Measurements from ENCODE around the gene LAMA2. TPM values are rescaled to one million over a fixed set of nuclear protein-coding genes. Genes with fewer than 3 reads are reported as not detected.

Gene LAMA2
- total RNA-seq, 1 experiment from 2014 or later, result 0.02 TPM

GRCh38 chr6:129309154-129309553 lies 426.2 kb downstream of the LAMA2 start:
- CTCF ChIA-PET, result no interaction called here
- TF ChIP-seq, protein P1, sequence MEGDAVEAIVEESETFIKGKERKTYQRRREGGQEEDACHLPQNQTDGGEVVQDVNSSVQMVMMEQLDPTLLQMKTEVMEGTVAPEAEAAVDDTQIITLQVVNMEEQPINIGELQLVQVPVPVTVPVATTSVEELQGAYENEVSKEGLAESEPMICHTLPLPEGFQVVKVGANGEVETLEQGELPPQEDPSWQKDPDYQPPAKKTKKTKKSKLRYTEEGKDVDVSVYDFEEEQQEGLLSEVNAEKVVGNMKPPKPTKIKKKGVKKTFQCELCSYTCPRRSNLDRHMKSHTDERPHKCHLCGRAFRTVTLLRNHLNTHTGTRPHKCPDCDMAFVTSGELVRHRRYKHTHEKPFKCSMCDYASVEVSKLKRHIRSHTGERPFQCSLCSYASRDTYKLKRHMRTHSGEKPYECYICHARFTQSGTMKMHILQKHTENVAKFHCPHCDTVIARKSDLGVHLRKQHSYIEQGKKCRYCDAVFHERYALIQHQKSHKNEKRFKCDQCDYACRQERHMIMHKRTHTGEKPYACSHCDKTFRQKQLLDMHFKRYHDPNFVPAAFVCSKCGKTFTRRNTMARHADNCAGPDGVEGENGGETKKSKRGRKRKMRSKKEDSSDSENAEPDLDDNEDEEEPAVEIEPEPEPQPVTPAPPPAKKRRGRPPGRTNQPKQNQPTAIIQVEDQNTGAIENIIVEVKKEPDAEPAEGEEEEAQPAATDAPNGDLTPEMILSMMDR (IDR thresholded peaks at IDR 0.05; ENCODE audit: insufficient read depth in 1 of 2, low read depth in 1 of 2, low read length in 1 of 2, severe bottlenecking in 1 of 2, unreplicated experiment in 1 of 2), result no peak

DNA sequence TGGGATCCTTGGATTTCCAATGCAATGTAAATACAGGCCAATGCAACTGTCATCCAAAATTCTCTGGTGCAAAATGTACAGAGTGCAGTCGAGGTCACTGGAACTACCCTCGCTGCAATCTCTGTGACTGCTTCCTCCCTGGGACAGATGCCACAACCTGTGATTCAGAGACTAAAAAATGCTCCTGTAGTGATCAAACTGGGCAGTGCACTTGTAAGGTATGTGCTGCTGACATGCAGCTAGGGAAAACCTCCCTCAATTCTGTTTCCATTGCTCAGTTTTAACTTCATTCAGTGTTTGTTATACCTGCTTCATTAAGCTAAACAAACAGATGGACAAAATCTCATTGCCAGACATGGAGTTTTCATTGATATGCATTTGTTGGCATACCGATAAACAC lies 429.9 kb downstream of the LAMA2 start:
- CTCF ChIA-PET, result no interaction called here
- DNase-seq, result no peak
- no TSS peak for BruUV-seq (replicated peaks)
- Histone ChIP-seq H3K4me1 (no peaks in the 10 kb centered on the region), H3K36me3 (ENCODE audit: control insufficient read depth, insufficient read depth, low read length) (no peaks in the 10 kb centered on the region), H3K27me3 (replicated peaks; ENCODE audit: control insufficient read depth, insufficient read depth, low read length) (no peaks in the 10 kb centered on the region), H3K4me3 (ENCODE audit: low read depth, low read length) (no peak overlapping the region), H3K9me3 (no peaks in the 10 kb centered on the region)
- H3K27me3 Mint-ChIP-seq (ENCODE audit: insufficient read depth, unreplicated experiment), result peaks cover 3% of the 10 kb centered on the region
- no peaks in the 10 kb centered on the region for H3K4me1 Mint-ChIP-seq (ENCODE audit: low read depth, unreplicated experiment)
- intact Hi-C loops (cut with micrococcal nuclease; ENCODE audit: unreplicated experiment), result no loop called here
- no peak overlapping the region for H3K27ac Mint-ChIP-seq (ENCODE audit: unreplicated experiment)
- H3K4me3 Mint-ChIP-seq (ENCODE audit: unreplicated experiment), result no peak overlapping the region
- no peaks in the 10 kb centered on the region for H3K36me3 Mint-ChIP-seq (ENCODE audit: insufficient read depth, unreplicated experiment)
- TF ChIP-seq, protein P1 (IDR thresholded peaks at IDR 0.05; ENCODE audit: insufficient read depth in 1 of 2, low read depth in 1 of 2, low read length in 1 of 2, severe bottlenecking in 1 of 2, unreplicated experiment in 1 of 2), result no peak
- POLR2A ChIA-PET, result no interaction called here
- H3K9me3 Mint-ChIP-seq (ENCODE audit: unreplicated experiment), result no peaks in the 10 kb centered on the region

More at GRCh38 chr6:129309154-129309553, 426.2 kb downstream of the LAMA2 start:
- H3K36me3 ChIP-seq (ENCODE audit: control insufficient read depth, insufficient read depth, low read length), result no peaks in the 10 kb centered on the region
- H3K27me3 ChIP-seq (replicated peaks; ENCODE audit: control insufficient read depth, insufficient read depth, low read length), result no peaks in the 10 kb centered on the region
- Mint-ChIP-seq H3K36me3 (ENCODE audit: insufficient read depth, unreplicated experiment) (no peaks in the 10 kb centered on the region), H3K4me3 (ENCODE audit: unreplicated experiment) (no peak overlapping the region), H3K27ac (ENCODE audit: unreplicated experiment) (no peak overlapping the region), H3K9me3 (ENCODE audit: unreplicated experiment) (no peaks in the 10 kb centered on the region), H3K27me3 (ENCODE audit: insufficient read depth, unreplicated experiment) (peaks cover 2% of the 10 kb centered on the region), H3K4me1 (ENCODE audit: low read depth, unreplicated experiment) (no peaks in the 10 kb centered on the region)
- no peaks in the 10 kb centered on the region for H3K4me1 ChIP-seq
- BruUV-seq (replicated peaks), result no TSS peak
- H3K9me3 ChIP-seq, result no peaks in the 10 kb centered on the region
- no peak for DNase-seq
- POLR2A ChIA-PET, result no interaction called here
- no peak overlapping the region for H3K4me3 ChIP-seq (ENCODE audit: low read depth, low read length)
- intact Hi-C loops (cut with micrococcal nuclease; ENCODE audit: unreplicated experiment), result no loop called here

GRCh38 chr6:129314575-129314974 lies 431.6 kb downstream of the LAMA2 start:
- no peak overlapping the region for H3K4me3 ChIP-seq (ENCODE audit: low read depth, low read length)
- H3K9me3 Mint-ChIP-seq (ENCODE audit: unreplicated experiment), result no peaks in the 10 kb centered on the region
- H3K4me1 ChIP-seq, result no peaks in the 10 kb centered on the region

More at GRCh38 chr6:129314575-129314974, 431.6 kb downstream of the LAMA2 start:
- no peaks in the 10 kb centered on the region for H3K9me3 ChIP-seq
- no peak for DNase-seq
- BruUV-seq (replicated peaks), result no TSS peak
- intact Hi-C loops (cut with micrococcal nuclease; ENCODE audit: unreplicated experiment), result no loop called here
- Mint-ChIP-seq H3K36me3 (ENCODE audit: insufficient read depth, unreplicated experiment) (no peaks in the 10 kb centered on the region), H3K4me3 (ENCODE audit: unreplicated experiment) (no peak overlapping the region), H3K27me3 (ENCODE audit: insufficient read depth, unreplicated experiment) (peaks cover 3% of the 10 kb centered on the region), H3K27ac (ENCODE audit: unreplicated experiment) (no peak overlapping the region), H3K4me1 (ENCODE audit: low read depth, unreplicated experiment) (no peaks in the 10 kb centered on the region)
- H3K36me3 ChIP-seq (ENCODE audit: control insufficient read depth, insufficient read depth, low read length), result no peaks in the 10 kb centered on the region
- H3K27me3 ChIP-seq (replicated peaks; ENCODE audit: control insufficient read depth, insufficient read depth, low read length), result no peaks in the 10 kb centered on the region
- CTCF ChIA-PET, result no interaction called here
- TF ChIP-seq, protein P1 (IDR thresholded peaks at IDR 0.05; ENCODE audit: insufficient read depth in 1 of 2, low read depth in 1 of 2, low read length in 1 of 2, severe bottlenecking in 1 of 2, unreplicated experiment in 1 of 2), result no peak
- POLR2A ChIA-PET, result no interaction called here
